ENCODE measurements around the gene PCDH10.

- TF ChIP-seq, protein P1, sequence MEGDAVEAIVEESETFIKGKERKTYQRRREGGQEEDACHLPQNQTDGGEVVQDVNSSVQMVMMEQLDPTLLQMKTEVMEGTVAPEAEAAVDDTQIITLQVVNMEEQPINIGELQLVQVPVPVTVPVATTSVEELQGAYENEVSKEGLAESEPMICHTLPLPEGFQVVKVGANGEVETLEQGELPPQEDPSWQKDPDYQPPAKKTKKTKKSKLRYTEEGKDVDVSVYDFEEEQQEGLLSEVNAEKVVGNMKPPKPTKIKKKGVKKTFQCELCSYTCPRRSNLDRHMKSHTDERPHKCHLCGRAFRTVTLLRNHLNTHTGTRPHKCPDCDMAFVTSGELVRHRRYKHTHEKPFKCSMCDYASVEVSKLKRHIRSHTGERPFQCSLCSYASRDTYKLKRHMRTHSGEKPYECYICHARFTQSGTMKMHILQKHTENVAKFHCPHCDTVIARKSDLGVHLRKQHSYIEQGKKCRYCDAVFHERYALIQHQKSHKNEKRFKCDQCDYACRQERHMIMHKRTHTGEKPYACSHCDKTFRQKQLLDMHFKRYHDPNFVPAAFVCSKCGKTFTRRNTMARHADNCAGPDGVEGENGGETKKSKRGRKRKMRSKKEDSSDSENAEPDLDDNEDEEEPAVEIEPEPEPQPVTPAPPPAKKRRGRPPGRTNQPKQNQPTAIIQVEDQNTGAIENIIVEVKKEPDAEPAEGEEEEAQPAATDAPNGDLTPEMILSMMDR (conservative IDR thresholded peaks at IDR 0.05), result no peak
- TF ChIP-seq EZH2 (IDR thresholded peaks at IDR 0.05; ENCODE audit: low read depth), result no peak
These were observed 7.0 kb downstream of the PCDH10 start for GRCh38 chr4:133156096-133156495.

Measured in PC-9 (cell line).